Astrocyte (in vitro differentiated cells and primary cell): ENCODE results near the gene SNX4. TPM values are rescaled to one million over a fixed set of nuclear protein-coding genes. Genes with fewer than 3 reads are reported as not detected.
A peak's percentile ranks its signal among the peaks of the same experiment; 100 is the strongest.

Experiments used
- DNase-seq: peaks from one replicate; pipeline ENCODE4 v3.0.0-alpha.2; 2010; ENCODE audit warnings: low read depth
- FAIRE-seq: peaks from 2 replicates; lab custom pipeline; 2011; peaks lifted over from hg19 to GRCh38; lab: Jason Lieb, UNC
- H2AFZ ChIP-seq: 2 replicates; pipeline ENCODE4 v1.6.0; 2012; ENCODE audit warnings: low read depth, low read length, inconsistent platforms
- H3K27ac ChIP-seq: 2 replicates; pipeline ENCODE4 v1.5.1; 2011; ENCODE audit warnings: low read depth, low read length, inconsistent platforms
- H3K27me3 ChIP-seq: 2 replicates; pipeline ENCODE4 v1.6.0; 2011; ENCODE audit warnings: low read length, inconsistent platforms; ENCODE audit not compliant: insufficient read depth
- H3K36me3 ChIP-seq: 2 replicates; pipeline ENCODE4 v1.5.1; 2011; ENCODE audit warnings: low read length, inconsistent platforms; ENCODE audit not compliant: insufficient read depth
- H3K4me1 ChIP-seq: 2 replicates; pipeline ENCODE4 v1.5.1; 2011; ENCODE audit warnings: low read length, inconsistent platforms; ENCODE audit not compliant: insufficient read depth
- H3K4me2 ChIP-seq: 2 replicates; pipeline ENCODE4 v1.6.0; 2012; ENCODE audit warnings: low read length, inconsistent platforms
- H3K4me3 ChIP-seq: 2 replicates; pipeline ENCODE4 v1.5.1; 2011; ENCODE audit warnings: low read depth, mild to moderate bottlenecking, low read length, inconsistent platforms; ENCODE audit not compliant: insufficient read depth
- H3K79me2 ChIP-seq: 2 replicates; pipeline ENCODE4 v1.6.0; 2012; ENCODE audit warnings: mild to moderate bottlenecking, low read length, inconsistent platforms; ENCODE audit not compliant: insufficient read depth
- H3K9ac ChIP-seq: 2 replicates; pipeline ENCODE4 v1.6.0; 2012; ENCODE audit warnings: mild to moderate bottlenecking, low read length, inconsistent platforms
- H3K9me3 ChIP-seq: 2 replicates; pipeline ENCODE4 v1.5.1; 2012; ENCODE audit warnings: low read depth, mild to moderate bottlenecking, low read length, inconsistent platforms; ENCODE audit not compliant: insufficient read depth
- H4K20me1 ChIP-seq: 2 replicates; pipeline ENCODE4 v1.6.0; 2012; ENCODE audit warnings: low read length, inconsistent platforms; ENCODE audit not compliant: insufficient read depth
- H3K27ac Mint-ChIP-seq: one replicate; pipeline ENCODE4 v1.8.0; 2021; ENCODE audit warnings: mild to moderate bottlenecking, mixed read lengths; ENCODE audit not compliant: unreplicated experiment
- H3K27me3 Mint-ChIP-seq: one replicate; pipeline ENCODE4 v1.8.0; 2021; ENCODE audit warnings: low read depth, mixed read lengths; ENCODE audit not compliant: unreplicated experiment
- H3K36me3 Mint-ChIP-seq: one replicate; pipeline ENCODE4 v1.8.0; 2021; ENCODE audit warnings: low read depth, mixed read lengths; ENCODE audit not compliant: unreplicated experiment
- H3K4me1 Mint-ChIP-seq: one replicate; pipeline ENCODE4 v1.8.0; 2021; ENCODE audit warnings: low read depth, mixed read lengths; ENCODE audit not compliant: unreplicated experiment
- H3K4me3 Mint-ChIP-seq: one replicate; pipeline ENCODE4 v1.8.0; 2021; ENCODE audit warnings: mild to moderate bottlenecking, moderate library complexity, mixed read lengths; ENCODE audit not compliant: unreplicated experiment
- H3K9me3 Mint-ChIP-seq: one replicate; pipeline ENCODE4 v1.8.0; 2021; ENCODE audit warnings: mild to moderate bottlenecking, mixed read lengths; ENCODE audit not compliant: unreplicated experiment
- CTCF ChIP-seq: IDR thresholded peaks from 2 replicates; pipeline ENCODE4 v1.5.1; 2011; ENCODE audit warnings: low read depth, mild to moderate bottlenecking, inconsistent platforms, low read length, moderate library complexity; ENCODE audit not compliant: insufficient read depth
- EZH2 ChIP-seq: IDR thresholded peaks from 2 replicates; pipeline ENCODE4 v1.6.1; 2012; ENCODE audit warnings: mild to moderate bottlenecking, low read length, inconsistent platforms; ENCODE audit not compliant: insufficient read depth
- total RNA-seq: library from RNA; stranded (reverse); gene quantifications from 2 replicates; pipeline ENCODE4 v1.2.1, GENCODE V29; 2021

Gene SNX4
- total RNA-seq, 1 donor from 2014 or later: 41.8 TPM

DNA sequence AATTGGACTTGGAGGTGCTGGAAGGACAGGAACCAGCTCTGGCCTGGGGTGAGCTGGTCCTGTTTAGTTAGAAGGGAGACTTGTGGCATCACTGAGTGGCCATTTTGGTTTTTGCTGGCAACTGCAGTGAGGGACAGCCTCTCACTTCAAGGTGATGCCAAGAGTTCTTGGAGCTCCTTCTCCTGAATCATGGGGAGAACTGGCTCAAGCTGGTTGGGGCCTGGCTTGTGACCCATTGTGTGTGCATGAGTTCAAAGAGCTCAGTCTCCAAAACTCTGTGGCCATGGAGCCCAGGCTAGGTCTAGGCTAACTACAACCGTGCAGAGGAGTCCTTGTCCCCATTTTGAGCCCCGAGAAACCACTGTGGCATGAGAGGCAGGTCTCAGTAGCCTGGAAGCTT lies 84.8 kb downstream of the SNX4 start:
- Histone ChIP-seq H3K36me3 (no peaks in the 10 kb centered on the region), H3K4me1 (peaks cover 15% of the 10 kb centered on the region), H3K79me2 (no peaks in the 10 kb centered on the region), H3K9ac (no peak overlapping the region), H4K20me1 (no peaks in the 10 kb centered on the region), H3K27me3 (no peaks in the 10 kb centered on the region), H2AFZ (peak overlapping the region; percentile 21), H3K4me3 (no peak overlapping the region), H3K27ac (no peak overlapping the region), H3K9me3 (no peaks in the 10 kb centered on the region), H3K4me2 (no peak overlapping the region)
- no peak for FAIRE-seq
- H3K9me3 Mint-ChIP-seq: no peaks in the 10 kb centered on the region
- H3K4me3 Mint-ChIP-seq: no peak overlapping the region
- H3K27ac Mint-ChIP-seq: no peak overlapping the region
- TF ChIP-seq EZH2: no peak
- no peak for TF ChIP-seq CTCF
- H3K27me3 Mint-ChIP-seq: peaks cover 4% of the 10 kb centered on the region
- no peaks in the 10 kb centered on the region for H3K36me3 Mint-ChIP-seq
- peaks cover 12% of the 10 kb centered on the region for H3K4me1 Mint-ChIP-seq
- no peak for DNase-seq

GRCh38 chr3:125434582-125435011 lies 85.4 kb downstream of the SNX4 start:
- FAIRE-seq (no peak), DNase-seq (no peak)
- Mint-ChIP-seq H3K9me3 (no peaks in the 10 kb centered on the region), H3K4me1 (peaks cover 12% of the 10 kb centered on the region), H3K4me3 (no peak overlapping the region), H3K36me3 (no peaks in the 10 kb centered on the region), H3K27me3 (peaks cover 4% of the 10 kb centered on the region), H3K27ac (no peak overlapping the region)
- Histone ChIP-seq H3K9me3 (no peaks in the 10 kb centered on the region), H3K4me3 (no peak overlapping the region), H3K4me1 (peaks cover 15% of the 10 kb centered on the region), H3K27me3 (no peaks in the 10 kb centered on the region), H3K4me2 (no peak overlapping the region), H3K36me3 (no peaks in the 10 kb centered on the region), H4K20me1 (no peaks in the 10 kb centered on the region), H3K9ac (no peak overlapping the region), H2AFZ (peak overlapping the region; percentile 21), H3K79me2 (no peaks in the 10 kb centered on the region), H3K27ac (no peak overlapping the region)
- TF ChIP-seq EZH2: no peak
- TF ChIP-seq CTCF: no peak

DNA sequence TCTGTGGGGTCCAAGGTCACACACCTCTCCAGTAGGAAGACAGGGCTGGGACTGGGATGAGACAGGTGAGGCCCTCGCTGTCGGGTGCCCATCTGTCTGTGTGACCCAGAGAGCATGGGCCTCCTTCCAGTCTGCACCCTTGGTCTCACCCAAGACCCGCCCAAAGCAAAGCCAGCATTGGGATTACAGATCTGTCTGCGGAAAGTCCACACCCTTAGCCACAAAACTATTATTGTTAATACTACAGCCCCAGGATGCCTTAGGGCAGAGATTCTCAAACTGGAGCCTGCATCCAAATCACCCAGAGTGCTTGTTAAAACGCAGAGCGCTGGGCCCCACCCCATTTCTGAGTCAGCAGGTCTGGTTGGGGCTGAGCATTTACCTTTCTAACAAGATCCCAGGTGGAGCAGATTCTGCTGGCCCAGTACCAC lies 86.4 kb downstream of the SNX4 start:
- TF ChIP-seq CTCF (no peak), EZH2 (no peak)
- H3K4me3 Mint-ChIP-seq: no peak overlapping the region
- Histone ChIP-seq H2AFZ (no peak overlapping the region), H3K9me3 (no peaks in the 10 kb centered on the region), H3K79me2 (no peaks in the 10 kb centered on the region), H3K4me1 (peaks cover 15% of the 10 kb centered on the region), H3K9ac (no peak overlapping the region), H3K27me3 (no peaks in the 10 kb centered on the region), H4K20me1 (no peaks in the 10 kb centered on the region), H3K27ac (no peak overlapping the region), H3K4me3 (no peak overlapping the region), H3K36me3 (no peaks in the 10 kb centered on the region), H3K4me2 (no peak overlapping the region)
- peaks cover 12% of the 10 kb centered on the region for H3K4me1 Mint-ChIP-seq
- DNase-seq (no peak), FAIRE-seq (no peak)
- peaks cover 4% of the 10 kb centered on the region for H3K27me3 Mint-ChIP-seq
- H3K27ac Mint-ChIP-seq: no peak overlapping the region
- no peaks in the 10 kb centered on the region for H3K36me3 Mint-ChIP-seq
- H3K9me3 Mint-ChIP-seq: no peaks in the 10 kb centered on the region
